ENCODE measurements around the gene PAX3.

Gene PAX3

DNA sequence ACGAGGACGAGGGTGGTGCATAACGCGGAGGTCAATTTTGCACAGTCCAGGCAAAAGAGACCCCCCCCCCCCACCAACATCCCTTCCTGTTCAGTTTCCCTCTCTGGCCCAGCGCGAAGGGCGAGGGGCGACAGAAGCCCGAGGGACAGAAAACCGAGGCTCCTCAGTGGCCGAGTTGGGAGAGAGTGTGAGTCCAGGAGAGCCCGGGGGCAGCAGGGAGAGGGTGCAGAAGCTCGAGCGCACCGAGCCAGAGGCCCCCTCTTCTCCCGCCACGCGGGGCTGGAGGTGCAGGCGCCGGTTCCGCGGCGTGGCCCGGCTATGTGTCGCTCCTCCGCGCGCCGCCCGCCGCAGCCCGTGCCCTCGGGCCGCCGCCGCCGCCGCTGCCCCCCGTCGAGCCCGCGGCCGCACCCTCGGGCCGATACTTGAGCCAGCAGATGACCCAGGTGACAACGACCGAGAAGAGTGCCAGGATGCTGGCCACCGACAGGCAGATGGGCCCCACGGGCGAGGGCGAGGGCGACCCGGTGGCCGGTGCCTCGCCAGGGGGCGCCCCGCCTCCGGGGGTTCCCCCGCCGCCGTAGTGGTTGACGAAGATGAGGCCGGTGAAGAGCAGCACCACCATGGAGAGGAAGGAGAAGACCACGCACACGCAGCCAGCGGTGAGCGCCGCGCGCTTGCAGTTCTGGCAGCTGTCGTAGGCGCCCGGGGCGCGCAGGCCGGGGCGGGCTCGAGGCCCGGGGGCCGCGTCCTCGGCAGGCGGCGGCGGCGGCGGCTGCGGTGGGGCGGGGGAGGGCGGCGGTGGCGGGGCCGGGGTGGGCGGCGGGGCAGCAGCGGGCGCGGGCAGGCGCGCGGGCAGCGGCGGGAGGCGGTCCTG, 20.2 kb upstream of the PAX3 start:
- DNase-seq (ENCODE audit: low read depth in 1 of 2, low spot score in 1 of 2): peak in 1 of 2 experiments; percentile 51
- Histone ChIP-seq H3K27me3 (ENCODE audit: insufficient read depth, poor library complexity, severe bottlenecking) (peaks cover 17% of the 10 kb centered on the region), H3K4me3 (replicated peaks; ENCODE audit: insufficient read depth, low read length) (peak overlapping the region; percentile 56), H3K27ac (replicated peaks) (no peak overlapping the region)
- TF ChIP-seq REST (IDR thresholded peaks at IDR 0.05; ENCODE audit: insufficient replicate concordance, low read depth) (no peak), SPI1 (IDR thresholded peaks at IDR 0.05; ENCODE audit: borderline replicate concordance, low read depth) (no peak), GABPA (IDR thresholded peaks at IDR 0.05; ENCODE audit: low read depth) (no peak)

- DNase-seq (ENCODE audit: low read depth in 1 of 2, low spot score in 1 of 2): peak in 1 of 2 experiments; percentile 63
- TF ChIP-seq GABPA (IDR thresholded peaks at IDR 0.05; ENCODE audit: low read depth) (no peak), POLR2AphosphoS5 (IDR thresholded peaks at IDR 0.05; ENCODE audit: low read depth) (no peak), CTCF (IDR thresholded peaks at IDR 0.05; ENCODE audit: insufficient read depth, low read length) (peak; percentile 26), SPI1 (IDR thresholded peaks at IDR 0.05; ENCODE audit: borderline replicate concordance, low read depth) (no peak), REST (IDR thresholded peaks at IDR 0.05; ENCODE audit: insufficient replicate concordance, low read depth) (no peak)
- Histone ChIP-seq H3K27ac (replicated peaks) (no peak overlapping the region), H3K4me3 (replicated peaks; ENCODE audit: insufficient read depth, low read length) (peak overlapping the region; percentile 56), H3K27me3 (ENCODE audit: insufficient read depth, poor library complexity, severe bottlenecking) (peaks cover 25% of the 10 kb centered on the region)
Measured at GRCh38 chr2:222318026-222318711, 19.4 kb upstream of the PAX3 start.

DNA sequence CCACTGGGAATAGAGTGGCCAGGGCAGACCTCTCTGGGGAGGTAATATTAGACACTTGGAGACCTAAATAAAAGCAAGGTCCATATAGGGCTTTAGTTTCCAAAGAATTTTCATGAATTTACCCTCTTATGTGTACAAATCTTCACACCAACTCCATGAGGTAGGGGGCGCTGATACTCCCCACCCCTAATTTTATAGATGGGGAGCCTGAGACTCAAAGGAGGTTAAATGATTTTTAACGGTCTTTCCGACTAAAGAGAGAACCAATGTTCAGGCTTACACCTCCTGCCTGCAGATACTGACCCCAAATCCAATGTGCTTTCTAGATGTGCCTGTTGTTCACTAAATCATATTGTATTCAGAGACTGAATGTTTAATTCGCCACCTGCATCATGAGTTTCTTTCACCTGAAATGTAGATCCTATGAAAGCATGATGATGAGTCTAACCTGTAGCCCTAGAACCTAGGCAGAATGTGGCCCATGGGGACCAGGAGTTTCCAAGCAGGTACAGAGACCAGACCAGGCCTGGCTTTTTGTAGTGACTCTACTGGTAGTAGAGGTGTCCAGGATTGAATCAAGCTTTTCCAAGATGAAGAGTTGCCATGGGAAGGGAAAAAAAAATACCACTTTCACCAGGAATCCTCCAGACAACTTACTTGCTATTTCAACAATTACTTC, 16.8 kb upstream of the PAX3 start:
- peaks cover 48% of the 10 kb centered on the region for H3K27me3 ChIP-seq (ENCODE audit: insufficient read depth, poor library complexity, severe bottlenecking)
- no peak for TF ChIP-seq REST (IDR thresholded peaks at IDR 0.05; ENCODE audit: insufficient replicate concordance, low read depth)
- no peak for TF ChIP-seq POLR2AphosphoS5 (IDR thresholded peaks at IDR 0.05; ENCODE audit: low read depth)
- no peak for TF ChIP-seq CTCF (IDR thresholded peaks at IDR 0.05; ENCODE audit: insufficient read depth, low read length)
- TF ChIP-seq GABPA (IDR thresholded peaks at IDR 0.05; ENCODE audit: low read depth): no peak
- no peak for TF ChIP-seq SPI1 (IDR thresholded peaks at IDR 0.05; ENCODE audit: borderline replicate concordance, low read depth)
- H3K27ac ChIP-seq (replicated peaks): no peak overlapping the region
- no peak overlapping the region for H3K4me3 ChIP-seq (replicated peaks; ENCODE audit: insufficient read depth, low read length)
- DNase-seq (ENCODE audit: low read depth in 1 of 2, low spot score in 1 of 2): no peak
